HL-60 (cell line): Measurements from ENCODE around the gene FAM78B.

ENCODE experiments used
- GABPA ChIP-seq: IDR thresholded peaks from 2 replicates; pipeline ENCODE4 v1.6.1; 2012; ENCODE audit warnings: low read depth
- POLR2AphosphoS5 ChIP-seq: IDR thresholded peaks from 2 replicates; pipeline ENCODE4 v1.6.1; 2012; ENCODE audit warnings: low read depth
- REST ChIP-seq: IDR thresholded peaks from 2 replicates; pipeline ENCODE4 v1.6.1; 2012; ENCODE audit warnings: low read depth; ENCODE audit not compliant: insufficient replicate concordance
- SPI1 ChIP-seq: IDR thresholded peaks from 2 replicates; pipeline ENCODE4 v1.6.1; 2012; ENCODE audit warnings: low read depth, mild to moderate bottlenecking, borderline replicate concordance
- TF ChIP-seq, protein P1 (sequence below): IDR thresholded peaks from one replicate; pipeline ENCODE4 v1.5.1; 2011; ENCODE audit warnings: low read length, control low read depth, inconsistent platforms; ENCODE audit not compliant: insufficient read depth

DNA sequence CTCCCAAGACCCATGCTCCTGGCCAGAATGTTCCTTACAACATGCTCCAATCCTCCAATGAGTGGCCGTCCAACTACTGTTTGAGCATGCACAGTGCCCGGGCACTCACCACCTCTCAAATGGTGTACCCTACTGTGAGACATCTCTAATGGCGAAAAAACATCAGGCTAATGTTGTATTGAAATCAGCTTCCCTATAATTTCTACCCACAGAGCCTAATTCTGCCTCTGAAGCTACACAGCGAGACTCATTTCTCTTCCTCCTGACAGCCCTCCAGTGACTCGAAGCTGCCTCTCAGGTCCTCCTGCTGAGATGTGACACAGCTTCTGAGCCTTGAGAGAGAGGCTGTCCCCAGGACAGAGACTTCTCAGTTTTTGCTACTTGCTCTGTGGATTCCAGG is 130.7 kb downstream of the FAM78B start:
- TF ChIP-seq, protein P1, sequence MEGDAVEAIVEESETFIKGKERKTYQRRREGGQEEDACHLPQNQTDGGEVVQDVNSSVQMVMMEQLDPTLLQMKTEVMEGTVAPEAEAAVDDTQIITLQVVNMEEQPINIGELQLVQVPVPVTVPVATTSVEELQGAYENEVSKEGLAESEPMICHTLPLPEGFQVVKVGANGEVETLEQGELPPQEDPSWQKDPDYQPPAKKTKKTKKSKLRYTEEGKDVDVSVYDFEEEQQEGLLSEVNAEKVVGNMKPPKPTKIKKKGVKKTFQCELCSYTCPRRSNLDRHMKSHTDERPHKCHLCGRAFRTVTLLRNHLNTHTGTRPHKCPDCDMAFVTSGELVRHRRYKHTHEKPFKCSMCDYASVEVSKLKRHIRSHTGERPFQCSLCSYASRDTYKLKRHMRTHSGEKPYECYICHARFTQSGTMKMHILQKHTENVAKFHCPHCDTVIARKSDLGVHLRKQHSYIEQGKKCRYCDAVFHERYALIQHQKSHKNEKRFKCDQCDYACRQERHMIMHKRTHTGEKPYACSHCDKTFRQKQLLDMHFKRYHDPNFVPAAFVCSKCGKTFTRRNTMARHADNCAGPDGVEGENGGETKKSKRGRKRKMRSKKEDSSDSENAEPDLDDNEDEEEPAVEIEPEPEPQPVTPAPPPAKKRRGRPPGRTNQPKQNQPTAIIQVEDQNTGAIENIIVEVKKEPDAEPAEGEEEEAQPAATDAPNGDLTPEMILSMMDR = no peak
- no peak for TF ChIP-seq POLR2AphosphoS5
- no peak for TF ChIP-seq SPI1
- TF ChIP-seq GABPA = no peak
- TF ChIP-seq REST = no peak
